PC-3 (cell line): ENCODE measurements around the gene ZFHX3.

ENCODE experiments used
- EZH2 ChIP-seq: fragments of 300-600 bp; sonication (generic); IDR thresholded peaks from one replicate; pipeline ENCODE4 v1.6.1; 2017; ENCODE audit warnings: antibody characterized with exemption, mild to moderate bottlenecking, low read length; ENCODE audit not compliant: unreplicated experiment
- EZH2phosphoT487 ChIP-seq: fragments of 300-600 bp; sonication (generic); IDR thresholded peaks from 2 replicates; pipeline ENCODE4 v1.6.1; 2018; ENCODE audit warnings: mild to moderate bottlenecking, antibody characterized with exemption, low read length, borderline replicate concordance
- TF ChIP-seq, protein P1 (sequence below): fragments of 300-600 bp; sonication (generic); conservative IDR thresholded peaks from 2 replicates; pipeline ENCODE4 v1.5.1; 2017; ENCODE audit warnings: antibody characterized with exemption, low read depth, mild to moderate bottlenecking, low read length

DNA sequence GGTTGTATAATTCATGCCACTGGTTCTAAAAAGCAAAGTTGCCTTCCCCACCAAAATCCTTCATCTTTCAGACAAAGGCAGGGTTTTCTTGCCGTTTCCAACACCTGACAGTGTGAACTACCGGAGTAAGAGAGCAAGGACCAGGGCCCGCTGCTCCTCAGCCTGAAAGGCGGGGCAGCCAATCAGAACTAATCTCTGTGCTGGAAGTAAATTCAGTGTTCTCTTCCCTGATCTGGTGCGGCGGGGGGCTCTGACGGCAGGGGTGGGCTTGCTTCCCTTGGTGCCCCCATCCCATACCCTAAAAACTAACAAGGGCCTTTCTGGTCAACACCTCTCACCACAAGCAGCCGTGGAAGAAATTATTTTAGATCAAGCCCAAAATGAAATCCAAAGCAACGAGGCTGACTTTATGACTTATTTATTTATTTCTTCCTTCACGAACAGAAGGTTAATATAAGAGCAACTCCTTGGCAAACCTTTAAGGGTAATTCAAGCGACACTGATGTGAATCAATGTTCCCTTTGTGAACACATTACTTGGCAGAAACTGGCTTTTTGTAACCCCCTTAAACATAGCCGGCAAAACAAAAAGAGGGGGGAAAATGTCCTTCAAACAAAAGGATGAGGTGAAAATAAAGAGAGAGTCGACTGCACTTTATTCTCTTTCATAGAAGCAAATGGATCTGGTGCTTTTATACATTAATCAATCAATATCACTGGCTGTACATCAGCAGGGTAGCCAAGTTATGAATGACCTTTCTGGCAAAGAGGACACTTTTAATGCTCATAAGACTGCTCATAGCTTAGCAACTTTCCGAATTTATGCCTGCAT is 189.9 kb downstream of the ZFHX3 start:
- TF ChIP-seq, protein P1, sequence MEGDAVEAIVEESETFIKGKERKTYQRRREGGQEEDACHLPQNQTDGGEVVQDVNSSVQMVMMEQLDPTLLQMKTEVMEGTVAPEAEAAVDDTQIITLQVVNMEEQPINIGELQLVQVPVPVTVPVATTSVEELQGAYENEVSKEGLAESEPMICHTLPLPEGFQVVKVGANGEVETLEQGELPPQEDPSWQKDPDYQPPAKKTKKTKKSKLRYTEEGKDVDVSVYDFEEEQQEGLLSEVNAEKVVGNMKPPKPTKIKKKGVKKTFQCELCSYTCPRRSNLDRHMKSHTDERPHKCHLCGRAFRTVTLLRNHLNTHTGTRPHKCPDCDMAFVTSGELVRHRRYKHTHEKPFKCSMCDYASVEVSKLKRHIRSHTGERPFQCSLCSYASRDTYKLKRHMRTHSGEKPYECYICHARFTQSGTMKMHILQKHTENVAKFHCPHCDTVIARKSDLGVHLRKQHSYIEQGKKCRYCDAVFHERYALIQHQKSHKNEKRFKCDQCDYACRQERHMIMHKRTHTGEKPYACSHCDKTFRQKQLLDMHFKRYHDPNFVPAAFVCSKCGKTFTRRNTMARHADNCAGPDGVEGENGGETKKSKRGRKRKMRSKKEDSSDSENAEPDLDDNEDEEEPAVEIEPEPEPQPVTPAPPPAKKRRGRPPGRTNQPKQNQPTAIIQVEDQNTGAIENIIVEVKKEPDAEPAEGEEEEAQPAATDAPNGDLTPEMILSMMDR = no peak
- TF ChIP-seq EZH2 (no peak), EZH2phosphoT487 (no peak)
